Smooth muscle cell of the brain vasculature (primary cell): ENCODE results near the gene WFDC8.
"Not testable (repeated sequence)": the region's sequence is repeated elsewhere in the genome, so short reads cannot be mapped to it uniquely, and the experiment has no call there.

Experiments
- DNase-seq: peaks from one replicate; pipeline ENCODE4 v3.0.0-alpha.2; 2012; ENCODE audit warnings: low read depth, low spot score

WFDC8 gene

DNA sequence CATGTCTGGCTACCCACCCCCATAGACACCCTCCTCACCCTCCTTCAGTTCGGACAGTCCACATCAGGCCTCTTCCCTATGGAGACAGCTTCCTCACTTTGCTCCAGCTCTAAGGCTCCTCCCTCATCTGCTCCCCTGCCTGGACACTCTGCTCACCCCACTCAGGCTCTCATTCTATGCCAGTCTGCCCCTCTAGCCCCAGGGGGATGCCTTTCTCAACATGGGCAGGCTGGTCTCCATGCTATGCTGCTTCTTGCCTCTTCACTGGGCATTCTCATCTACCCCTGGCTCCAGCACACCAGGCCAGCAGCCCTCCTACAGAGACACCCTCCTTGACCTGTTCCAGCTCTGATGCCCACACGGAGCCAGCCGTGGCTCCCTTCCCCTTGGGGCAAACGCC is at the start of gene WFDC8:
TSS of gene WFDC8 (minus strand) at position 101 of the 400 bp plus-strand sequence. CDS start at position 64, 37 bp downstream.
- no peak for DNase-seq

DNA sequence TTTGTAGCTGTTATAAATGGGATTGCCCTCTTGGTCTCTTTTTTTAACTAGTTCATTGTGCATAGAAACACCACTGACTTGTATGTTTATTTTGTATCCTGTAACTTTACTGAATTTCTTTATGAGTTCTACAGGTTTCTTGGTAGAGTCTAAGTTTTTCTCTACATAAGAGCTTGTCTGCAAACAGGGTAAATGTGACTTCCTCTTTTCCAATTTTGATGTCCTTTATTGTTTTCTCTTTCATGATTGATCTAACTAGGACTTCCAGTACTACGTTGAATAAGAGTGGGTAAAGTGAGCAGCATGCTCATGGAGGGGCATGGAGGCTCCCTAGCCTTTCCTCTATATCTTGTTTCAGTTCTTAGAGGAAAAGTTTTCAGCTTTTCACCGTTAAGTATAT is 47.5 kb upstream of the WFDC8 start:
- DNase-seq: no peak

DNA sequence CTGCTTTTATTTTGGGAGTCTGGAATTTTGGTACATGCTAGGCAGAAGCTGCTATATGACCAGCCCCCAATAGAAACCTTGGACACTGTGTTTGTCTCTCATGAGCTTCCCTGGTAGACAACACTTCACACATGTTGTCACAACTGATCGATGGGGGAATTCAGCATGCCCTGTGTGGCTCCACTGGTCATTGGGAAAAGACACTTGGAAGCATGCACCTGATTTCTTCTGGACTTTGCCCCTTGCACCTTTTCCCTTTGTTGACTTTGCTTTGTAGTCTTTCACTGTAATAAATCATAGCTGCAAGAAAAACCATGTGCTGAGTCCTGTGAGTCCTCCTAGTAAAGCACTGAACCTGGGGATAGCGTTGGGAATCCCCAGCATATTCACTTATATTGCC is 42.5 kb upstream of the WFDC8 start:
- DNase-seq: no peak

DNA sequence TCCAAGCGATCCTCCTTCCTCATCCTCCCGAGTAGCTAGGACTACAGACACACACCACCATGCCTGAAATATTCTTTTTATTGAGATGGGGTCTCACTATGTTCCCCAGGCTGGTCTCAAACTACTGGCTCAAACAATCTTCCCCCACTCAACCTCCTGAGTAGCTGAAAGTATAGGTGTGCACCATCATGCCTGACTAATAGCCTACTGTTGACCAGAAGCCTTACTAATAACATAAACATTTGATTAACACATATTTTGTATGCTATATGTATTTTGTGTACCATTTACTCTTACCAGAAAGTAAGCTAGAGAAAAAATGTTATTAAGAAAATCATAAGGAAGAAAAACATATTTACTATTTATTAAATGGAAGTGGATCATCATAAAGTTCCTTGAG is 38.5 kb upstream of the WFDC8 start:
- no peak for DNase-seq

DNA sequence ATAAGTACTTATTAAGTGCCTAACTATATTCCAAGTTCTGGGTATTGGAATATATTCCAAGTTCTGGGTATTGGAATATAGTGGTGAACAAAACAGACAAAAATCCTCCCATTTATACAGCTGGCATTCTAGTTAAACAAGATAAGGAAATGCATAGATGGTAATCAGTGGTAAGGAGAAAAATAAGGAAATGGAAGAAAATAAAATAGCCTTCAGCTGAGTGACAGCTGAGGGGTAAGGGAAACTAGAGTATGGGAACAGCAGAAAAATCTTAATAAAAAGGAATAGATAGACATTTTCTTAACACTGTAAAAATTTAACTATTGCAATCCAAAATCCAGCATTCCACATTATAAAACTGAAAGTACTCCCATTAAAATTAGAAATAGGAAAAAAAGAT is 33.2 kb upstream of the WFDC8 start:
- DNase-seq: no peak

DNA sequence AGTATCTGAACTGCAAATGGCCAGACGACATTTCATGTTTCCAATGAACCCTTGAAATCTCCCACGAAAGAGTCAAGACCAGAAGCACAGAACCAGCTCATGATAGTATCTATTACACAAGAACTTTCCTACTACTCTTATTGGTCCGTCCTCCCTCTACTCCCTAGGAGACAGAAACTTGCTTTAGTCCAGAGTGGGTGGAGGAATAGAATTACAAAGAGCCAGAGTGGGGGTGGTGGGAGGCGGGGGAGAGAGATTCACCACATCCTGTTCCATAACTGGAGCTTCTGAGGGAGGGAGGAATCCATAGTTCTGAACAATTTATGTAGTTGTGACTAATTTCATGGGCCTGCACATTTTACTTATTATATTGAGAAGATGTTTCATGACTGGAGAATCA is 32.0 kb upstream of the WFDC8 start:
- DNase-seq: no peak

DNA sequence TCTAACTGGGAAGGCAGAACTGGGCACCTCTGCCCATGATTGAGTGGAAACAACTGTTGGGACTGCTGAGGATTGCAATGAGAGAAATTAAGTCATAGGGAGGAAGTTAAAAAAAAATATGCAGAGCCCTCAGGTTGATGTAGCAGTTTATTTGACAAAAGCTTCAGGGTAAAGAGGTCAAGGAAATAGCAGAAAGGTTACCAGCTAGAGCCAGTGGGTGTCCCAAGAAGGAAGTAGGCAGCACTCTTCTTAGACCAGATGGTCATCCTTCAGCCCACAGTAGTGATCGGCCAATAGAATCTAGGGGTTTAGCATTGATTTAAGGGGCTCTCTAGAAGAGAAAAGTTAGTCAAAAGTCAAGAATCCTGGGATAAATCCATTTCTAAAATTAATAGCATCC is 28.7 kb upstream of the WFDC8 start:
- DNase-seq: no peak

DNA sequence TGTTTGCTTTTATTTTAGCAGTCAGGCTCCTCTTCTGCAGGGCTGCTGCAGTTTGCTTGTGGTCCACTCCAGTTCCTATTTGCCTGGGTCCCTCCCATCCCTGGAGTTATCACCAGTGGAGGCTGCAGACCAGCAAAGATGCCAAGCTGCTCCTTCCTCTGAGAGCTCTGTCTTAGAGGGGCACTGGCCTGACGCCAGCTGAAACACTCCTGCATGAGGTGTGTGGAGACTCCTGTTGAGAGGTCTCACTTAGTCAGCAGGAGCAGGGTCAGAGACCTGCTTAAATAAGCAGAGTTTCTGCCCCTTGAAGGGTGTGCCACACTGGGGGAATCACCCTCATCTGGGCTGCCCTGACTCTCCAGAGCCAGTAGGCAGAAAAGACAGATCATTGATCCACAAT is 16.2 kb upstream of the WFDC8 start:
- no peak for DNase-seq

DNA sequence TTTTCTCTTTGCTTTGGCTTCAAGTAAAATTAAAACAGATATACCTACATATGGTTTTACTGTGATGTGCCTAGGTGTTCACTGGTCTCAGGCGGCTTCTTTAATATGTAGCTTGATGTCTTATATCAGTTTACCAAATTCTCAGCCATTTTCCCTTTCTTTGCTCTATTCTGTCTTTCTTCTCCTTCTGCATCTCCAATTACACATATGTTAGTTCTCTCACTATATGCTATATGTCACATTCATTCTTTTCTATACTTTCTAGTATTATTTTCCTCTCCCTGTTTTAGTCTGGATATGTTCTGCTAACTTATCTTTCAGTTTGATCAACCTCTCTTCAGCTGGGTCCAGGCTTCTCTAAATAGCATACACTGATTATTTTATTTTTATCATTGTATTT is 14.4 kb upstream of the WFDC8 start:
- DNase-seq: no peak

DNA sequence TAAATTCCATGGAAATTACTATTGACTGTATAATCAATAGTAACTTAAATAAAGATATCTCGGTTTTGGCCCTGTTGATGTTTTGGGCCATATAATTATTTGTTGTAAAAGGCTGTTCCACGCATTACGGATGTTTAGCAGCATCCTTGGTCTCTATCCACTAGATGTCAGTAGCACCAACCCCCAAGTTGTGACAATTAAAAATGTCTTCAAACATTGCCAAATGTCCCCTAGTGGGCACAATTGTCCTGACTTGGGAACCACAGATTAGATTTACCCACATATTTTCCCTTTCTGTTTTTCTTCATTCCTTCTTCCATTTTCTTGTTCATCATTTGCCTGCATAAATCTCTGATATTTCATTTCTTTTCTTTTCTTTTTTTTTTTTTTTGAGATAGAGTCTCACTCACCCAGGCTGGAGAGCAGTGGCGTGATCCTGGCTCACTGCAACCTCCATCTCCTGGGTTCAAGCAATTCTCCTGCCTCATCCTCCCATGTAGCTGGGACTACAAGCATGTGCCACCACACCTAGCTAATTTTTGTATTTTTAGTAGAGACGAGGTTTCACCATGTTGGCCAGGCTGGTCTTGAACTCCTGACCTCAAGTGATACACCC is 13.6 kb upstream of the WFDC8 start:
- DNase-seq: peak; percentile 3

DNA sequence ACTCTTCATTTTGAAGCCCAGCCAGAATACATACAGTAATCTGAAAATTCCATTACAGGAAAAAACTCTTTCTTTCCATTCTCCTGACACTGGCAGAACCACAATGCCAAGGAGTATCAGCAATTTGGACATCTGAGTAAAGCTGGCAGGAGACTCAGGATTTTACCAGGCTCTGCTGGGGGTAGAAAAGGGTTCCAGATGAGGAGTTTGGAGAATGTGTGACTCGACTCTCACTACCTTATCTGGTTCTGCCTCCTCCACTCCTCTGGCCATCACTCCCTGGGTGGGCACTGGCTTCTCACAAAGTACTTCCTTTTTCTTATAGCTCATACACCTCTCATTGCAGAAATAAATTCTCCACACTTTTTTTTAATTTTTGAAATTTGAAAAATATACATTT is 10.6 kb upstream of the WFDC8 start:
- DNase-seq: no peak

DNA sequence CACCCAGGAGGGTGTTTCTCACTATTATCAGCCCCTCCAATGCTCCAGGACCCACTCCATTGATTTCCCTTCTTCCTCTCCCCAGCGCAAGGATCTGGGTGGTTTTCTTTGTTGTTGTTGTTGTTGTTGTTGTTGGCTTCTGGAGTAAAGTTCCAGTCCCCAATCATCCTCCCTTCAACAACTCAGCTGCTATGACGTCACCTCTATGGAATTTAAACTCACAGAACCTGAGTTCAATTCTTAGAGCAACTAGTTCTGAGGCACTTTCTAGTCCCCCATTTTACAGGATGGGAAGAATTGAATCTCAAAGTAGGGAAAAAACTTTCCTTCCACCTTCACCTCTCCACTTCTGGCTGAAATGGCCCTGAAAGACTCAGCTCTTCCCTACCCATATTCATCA is 9.7 kb upstream of the WFDC8 start:
- DNase-seq: no peak

DNA sequence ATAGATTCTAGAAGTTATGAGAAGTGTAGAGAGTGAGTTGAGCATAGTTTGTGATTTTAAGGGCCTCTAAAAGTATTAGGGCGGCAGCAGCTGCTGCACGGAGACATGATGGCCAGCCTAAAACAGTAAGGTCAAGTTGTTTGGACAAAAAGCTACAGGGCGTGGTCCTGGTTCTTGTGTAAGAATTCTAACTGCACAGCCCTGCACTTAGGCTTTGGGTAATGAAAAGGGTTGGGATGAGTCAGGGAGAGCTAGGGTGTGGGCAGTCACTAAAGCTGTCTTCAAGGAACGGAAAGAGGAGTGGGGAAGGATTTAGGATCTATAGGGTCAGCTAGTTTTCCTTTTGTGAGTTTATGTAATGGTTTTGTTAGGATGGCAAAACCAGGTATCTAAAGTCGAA is 6.9 kb upstream of the WFDC8 start:
- not testable (repeated sequence) for DNase-seq

DNA sequence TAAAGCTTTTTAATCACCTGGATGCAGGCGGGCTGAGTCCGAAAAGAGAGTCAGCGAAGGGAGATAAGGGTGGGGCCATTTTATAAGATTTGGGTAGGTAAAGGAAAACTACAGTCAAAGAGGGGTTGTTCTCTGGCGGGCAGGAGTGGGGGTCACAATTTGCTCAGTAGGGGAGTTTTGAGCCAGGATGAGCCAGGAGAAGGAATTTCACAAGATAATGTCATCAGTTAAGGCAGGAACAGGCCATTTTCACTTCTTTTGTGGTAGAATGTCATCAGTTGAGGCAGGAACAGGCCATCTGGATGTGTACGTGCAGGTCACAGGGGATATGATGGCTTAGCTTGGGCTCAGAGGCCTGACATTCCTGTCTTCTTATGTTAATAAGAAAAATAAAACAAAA is 5.2 kb upstream of the WFDC8 start:
- not testable (repeated sequence) for DNase-seq

DNA sequence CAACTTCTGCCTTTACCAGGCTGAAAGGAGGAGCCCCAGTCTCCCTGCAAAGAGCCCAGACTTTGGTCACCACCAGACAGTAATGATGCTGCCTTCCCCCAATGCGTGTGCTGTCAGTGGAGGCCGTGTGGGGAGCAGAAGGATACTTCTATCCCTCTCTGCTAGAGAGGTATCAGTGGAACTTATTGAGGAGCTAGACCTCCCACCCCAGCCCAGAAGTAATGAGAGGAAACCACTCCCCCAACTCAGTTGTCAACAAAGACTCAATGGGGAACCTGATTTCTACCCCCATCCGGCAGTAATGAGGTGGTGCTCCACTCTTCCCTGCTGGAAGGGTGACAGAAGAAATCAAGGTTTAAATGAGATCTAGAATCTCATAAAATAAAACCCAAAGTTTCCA is 4.4 kb upstream of the WFDC8 start:
- DNase-seq: no peak

DNA sequence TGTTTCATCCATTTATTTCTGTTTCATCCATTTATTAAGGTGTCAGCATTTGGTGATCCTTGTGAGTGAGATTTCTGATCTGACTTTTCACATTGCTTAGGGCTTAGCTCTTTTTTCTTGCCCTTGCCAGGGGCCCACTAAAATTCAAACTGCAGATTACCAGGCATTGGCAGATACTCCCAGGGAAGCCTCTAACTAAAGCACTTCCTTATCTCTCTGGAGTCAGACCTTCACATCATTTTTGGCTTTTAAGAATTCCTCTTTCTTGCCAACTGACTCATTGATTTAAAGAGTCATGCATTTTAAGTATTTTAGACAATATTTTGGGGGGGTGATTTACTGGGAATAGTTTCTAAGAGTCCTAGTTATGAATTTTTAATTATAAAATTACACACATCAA is 2.6 kb upstream of the WFDC8 start:
- DNase-seq: no peak

DNA sequence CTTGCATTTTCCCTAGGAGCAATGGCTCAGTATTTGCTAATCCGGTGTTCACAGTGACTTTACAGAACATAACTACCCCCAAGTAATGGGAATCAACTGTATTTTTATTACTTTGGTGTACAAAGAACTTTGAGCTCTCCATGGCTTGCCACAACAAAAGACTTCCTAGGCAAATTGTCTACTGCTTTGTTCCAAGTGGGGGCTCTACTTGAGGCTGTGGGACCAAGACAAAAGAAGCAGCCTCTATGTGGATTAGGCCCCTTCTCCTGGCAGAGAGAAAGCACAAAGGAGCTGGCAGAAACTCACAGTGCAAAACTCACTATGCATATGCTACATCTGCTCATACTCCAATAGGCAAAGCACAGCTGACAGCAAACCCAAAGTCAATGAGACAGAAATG is 853 bp downstream of the WFDC8 start:
- no peak for DNase-seq

DNA sequence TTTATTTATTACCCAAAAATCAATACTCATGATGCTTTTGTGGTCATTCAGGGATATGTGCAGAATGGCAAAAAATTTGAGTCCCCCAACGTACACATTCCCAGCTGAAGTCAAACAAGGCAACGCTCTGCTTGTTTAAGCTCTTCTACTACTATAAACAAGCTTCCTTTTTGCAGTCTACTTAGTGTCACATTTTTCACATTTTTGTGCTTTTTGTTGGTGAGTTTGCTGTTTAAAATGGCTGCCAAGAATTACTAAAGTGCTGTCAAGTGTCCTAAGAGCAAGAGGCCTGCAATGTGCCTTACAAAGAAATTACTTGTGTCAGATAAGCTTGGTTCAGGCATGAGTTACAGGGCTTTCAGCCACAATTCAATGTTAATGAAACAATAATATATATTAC is 2.1 kb downstream of the WFDC8 start:
- DNase-seq: no peak

DNA sequence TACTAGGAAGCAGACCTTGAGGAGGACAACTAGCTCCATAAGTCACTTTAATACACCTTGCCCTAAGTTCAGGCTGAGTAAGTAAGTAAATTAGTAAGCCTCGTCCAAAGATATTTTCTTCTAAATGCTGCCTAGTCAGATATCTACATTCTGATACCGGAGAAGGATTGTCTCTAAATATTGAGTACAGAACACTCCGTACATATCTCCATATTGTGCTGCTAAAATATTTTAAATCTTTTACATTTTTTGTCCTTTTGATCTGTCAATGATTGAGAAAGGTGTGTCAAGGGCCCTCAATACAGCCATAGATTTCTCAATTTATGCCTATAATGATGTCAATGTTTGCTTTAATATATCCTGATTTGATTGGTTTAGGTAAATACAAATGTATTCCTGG is 3.2 kb downstream of the WFDC8 start:
- no peak for DNase-seq

DNA sequence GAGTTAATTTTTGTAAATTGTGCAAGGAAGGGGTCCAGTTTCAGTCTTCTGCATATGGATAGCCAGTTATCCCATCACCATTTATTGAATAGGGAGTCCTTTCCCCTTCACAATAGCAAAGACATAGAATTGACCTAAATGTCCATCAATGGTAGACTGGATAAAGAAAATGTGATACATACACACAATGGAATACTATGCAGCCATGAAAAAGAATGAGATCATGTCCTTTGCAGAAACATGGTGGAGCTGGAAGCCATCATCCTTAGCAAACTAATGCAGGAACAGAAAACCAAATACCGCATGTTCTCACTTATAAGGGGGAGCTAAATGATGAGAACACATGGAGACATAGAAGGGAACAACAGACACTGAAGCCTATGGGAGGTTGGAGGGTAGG is 9.4 kb downstream of the WFDC8 start:
- not testable (repeated sequence) for DNase-seq

DNA sequence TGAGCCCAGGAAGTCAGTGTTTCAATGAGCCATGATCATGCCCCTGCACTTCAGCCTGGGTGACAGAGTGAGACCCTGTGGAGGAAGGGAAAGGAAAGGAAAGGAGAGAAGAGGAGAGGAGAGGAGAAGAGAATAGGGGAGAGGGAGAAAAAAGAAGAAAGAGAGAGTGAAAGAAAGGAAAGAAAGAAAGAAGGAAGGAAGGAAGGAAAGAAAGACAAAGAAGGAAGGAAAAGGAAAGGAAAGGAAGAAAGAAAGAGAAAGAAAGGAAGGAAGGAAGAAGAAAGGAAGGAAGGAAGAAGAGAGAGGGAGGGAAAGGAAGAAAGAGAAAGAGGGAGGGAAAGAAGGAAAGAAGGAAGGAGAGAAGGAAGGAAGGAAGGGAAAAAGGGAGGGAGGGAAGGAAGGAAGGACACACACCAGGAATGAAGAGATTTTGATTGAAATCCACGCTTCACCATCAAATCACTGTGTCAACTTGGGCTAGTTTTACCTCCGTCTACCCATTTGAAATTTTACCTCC is 14.3 kb downstream of the WFDC8 start:
- DNase-seq: no peak

DNA sequence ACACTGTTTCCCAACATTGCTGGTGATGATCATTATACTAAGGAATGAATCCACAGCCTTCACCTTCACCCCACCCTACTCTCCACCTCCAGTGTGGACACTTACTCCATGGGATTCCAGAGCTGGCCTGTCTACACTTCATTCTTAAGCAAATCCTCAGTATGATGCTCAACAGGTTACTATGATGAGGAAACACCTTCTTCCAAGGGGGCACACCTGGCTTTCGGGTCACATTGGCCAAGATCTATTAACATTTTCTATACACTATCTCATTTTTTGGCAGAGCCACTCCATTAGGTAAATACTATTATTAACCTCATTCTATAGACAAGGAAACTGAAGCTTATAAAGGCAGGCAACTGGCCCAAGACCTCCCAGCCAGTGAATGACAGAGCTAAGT is 23.9 kb downstream of the WFDC8 start:
- no peak for DNase-seq

DNA sequence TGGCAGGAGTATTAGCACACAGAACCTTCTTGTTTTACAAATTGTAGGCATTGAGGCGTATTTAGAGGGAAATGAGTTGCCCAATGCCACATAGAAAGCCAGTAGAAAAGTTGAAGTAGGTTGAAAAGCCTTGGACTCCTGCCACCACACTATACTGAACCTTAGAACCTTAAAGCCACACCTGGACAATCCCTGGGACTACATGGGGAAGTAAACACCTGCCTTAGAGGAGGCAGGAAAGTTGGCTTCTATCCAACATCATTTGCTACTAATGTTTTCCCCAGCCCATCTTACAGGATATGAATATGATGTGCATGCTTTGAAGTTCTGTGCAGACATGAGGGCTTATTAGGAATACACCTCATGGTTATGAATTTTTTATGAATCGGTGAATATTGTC is 26.6 kb downstream of the WFDC8 start:
- DNase-seq: no peak

DNA sequence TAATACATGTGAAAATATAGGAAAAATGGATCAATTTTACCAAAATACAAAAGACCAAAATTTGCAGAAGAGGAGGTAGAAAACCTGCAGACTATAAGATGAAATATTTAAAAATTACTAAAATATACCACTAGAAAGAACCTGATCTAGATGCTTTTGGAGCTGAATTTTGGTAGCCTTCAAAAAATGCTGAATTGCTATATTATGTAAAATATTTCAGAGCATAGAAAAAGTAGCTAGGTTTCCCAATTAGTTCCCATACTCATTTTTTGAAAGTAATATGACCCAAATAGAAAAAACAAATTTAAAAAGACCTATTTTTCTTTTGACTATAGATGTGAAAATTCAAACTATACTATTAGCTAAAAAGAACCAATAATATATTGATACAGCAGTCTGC is 28.3 kb downstream of the WFDC8 start:
- DNase-seq: no peak
